22Rv1 (cell line): ENCODE data around the gene APOA1.

Experiments used
- ZFX ChIP-seq: fragments of 450-650 bp; IDR thresholded peaks from 2 replicates; pipeline ENCODE4 v1.6.1; 2017; ENCODE audit warnings: antibody characterized with exemption, borderline replicate concordance
- TF ChIP-seq, protein P1 (sequence below): fragments of 450-650 bp; IDR thresholded peaks from 2 replicates; pipeline ENCODE4 v1.5.1; 2017; ENCODE audit warnings: mild to moderate bottlenecking

DNA sequence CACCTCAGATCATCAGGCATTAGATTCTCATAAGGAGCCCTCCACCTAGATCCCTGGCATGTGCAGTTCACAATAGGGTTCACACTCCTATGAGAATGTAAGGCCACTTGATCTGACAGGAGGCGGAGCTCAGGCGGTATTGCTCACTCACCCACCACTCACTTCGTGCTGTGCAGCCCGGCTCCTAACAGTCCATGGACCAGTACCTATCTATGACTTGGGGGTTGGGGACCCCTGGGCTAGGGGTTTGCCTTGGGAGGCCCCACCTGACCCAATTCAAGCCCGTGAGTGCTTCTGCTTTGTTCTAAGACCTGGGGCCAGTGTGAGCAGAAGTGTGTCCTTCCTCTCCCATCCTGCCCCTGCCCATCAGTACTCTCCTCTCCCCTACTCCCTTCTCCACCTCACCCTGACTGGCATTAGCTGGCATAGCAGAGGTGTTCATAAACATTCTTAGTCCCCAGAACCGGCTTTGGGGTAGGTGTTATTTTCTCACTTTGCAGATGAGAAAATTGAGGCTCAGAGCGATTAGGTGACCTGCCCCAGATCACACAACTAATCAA, 5.6 kb downstream of the APOA1 start:
- TF ChIP-seq, protein P1, sequence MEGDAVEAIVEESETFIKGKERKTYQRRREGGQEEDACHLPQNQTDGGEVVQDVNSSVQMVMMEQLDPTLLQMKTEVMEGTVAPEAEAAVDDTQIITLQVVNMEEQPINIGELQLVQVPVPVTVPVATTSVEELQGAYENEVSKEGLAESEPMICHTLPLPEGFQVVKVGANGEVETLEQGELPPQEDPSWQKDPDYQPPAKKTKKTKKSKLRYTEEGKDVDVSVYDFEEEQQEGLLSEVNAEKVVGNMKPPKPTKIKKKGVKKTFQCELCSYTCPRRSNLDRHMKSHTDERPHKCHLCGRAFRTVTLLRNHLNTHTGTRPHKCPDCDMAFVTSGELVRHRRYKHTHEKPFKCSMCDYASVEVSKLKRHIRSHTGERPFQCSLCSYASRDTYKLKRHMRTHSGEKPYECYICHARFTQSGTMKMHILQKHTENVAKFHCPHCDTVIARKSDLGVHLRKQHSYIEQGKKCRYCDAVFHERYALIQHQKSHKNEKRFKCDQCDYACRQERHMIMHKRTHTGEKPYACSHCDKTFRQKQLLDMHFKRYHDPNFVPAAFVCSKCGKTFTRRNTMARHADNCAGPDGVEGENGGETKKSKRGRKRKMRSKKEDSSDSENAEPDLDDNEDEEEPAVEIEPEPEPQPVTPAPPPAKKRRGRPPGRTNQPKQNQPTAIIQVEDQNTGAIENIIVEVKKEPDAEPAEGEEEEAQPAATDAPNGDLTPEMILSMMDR: no peak
- no peak for TF ChIP-seq ZFX
